Measurements from ENCODE around the gene INPP5D.
A peak's percentile ranks its signal among the peaks of the same experiment; 100 is the strongest.

Gene INPP5D

GRCh38 chr2:233233618-233234230 is 173.6 kb downstream of the INPP5D start:
- no peak for DNase-seq

DNA sequence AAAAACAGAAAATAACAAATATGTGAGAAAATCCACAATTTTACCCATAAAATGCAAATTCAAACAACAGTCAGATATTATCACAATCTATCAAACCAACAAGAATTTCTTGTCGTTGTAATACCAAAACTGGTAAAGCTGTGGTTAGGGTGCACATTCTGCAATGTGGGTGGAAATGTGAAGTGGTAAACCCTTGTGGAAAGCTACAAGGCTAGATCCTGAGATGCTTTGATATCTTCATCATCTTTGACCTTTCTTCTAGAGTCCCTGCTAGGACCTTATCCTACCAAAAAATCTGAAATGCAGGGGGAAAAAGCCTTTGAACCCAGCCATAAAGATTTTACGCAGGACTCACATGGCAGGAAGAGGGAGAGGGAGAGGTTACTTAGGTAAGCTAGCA is 174.1 kb downstream of the INPP5D start:
- no peak for DNase-seq

GRCh38 chr2:233234996-233235395 is 174.9 kb downstream of the INPP5D start:
- DNase-seq, result no peak

- no peak for DNase-seq
Observed at GRCh38 chr2:233235977-233236376, 175.8 kb downstream of the INPP5D start.

DNA sequence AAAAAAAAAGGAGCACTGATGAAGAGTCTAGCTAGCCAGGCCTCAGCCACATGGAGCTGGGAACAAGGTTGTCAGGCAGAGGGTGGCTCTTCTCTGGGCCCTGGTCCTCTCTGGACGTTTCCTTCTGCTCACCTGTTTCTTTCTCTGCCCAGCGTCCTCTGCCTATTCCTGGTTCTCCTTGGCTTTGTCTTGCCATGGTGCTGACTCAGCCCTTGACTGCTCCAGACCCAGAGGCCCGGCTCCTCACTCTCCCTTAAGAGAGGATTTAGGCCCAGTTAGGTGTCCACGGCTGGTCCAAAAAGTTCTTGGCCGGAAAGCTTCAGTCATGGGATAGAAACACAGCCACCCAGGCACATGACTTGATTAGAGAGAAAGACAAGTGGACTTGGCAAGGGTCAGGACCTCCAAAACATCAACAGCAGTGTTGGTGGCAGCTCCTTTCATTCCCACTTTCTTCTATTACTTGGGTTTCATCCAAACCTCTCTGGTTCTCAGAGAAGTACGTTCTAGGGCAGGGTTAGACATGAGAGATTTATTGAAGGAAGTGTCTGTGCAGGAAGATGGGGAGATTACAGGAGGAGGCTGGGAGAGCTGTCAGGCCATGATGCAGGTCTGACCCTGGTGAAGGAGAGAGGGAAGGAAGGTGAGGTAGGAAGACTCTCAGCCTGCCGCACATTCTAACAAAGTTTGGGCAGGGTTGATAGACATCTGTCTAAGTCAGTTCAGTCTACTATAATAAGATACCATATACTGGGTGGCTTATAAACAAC is 176.9 kb downstream of the INPP5D start:
- no peak for DNase-seq

- DNase-seq, result no peak
Observed at GRCh38 chr2:233240897-233241296, 180.8 kb downstream of the INPP5D start.

GRCh38 chr2:233241803-233242202 is 181.7 kb downstream of the INPP5D start:
- no peak for DNase-seq

DNA sequence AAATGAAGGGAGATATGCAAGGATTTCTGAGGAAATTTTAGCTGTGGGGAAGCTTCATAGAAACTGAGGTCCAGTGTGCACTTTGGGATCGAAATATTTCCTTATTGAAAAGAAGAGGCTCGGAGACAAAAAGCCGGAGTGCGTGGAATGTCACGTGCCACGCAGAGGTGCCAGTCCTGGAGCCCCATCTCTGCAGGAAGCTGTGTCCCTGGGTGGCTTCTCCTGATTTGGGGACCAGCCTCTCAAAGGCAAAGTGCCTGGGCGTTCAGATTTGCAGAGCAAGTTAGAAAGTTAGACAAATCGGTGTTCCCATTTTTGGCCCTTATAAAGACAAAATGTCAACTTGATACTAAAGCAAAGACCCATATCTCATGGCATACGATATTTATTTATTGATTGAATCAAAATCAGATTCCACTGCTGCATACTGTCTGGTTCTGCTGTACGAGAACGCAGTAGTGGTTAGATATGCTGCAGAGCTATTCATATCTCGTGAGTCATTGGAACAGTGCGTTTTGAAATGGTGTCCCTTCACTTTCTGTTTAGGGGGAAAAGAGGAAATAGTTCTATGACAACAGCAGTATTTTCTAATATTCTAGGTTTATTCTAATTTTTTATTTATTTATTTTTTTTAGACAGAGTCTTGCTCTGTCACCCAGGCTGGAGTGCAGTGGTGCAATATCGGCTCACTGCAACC is 182.2 kb downstream of the INPP5D start:
- DNase-seq, result peak in 1 of 58 donors; percentile 18

DNA sequence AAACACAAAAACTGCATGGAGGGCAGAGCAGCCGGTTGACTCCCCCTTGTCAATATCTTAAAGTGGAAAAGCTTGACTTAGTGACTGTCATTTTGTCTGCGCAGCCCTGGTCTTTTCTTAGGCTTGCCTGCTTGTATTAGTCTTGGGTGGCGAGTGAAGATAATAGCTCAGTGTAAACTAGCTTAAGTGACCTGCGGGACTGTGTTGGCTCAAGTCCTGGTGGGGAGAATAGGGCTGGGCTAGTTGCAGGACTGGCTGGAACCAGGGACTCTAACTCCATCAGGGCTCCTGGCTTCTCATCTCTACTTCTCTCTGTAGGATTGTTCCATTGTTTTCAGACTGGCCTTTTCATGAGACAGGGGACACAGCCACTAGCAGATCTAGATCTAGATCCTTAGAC is 183.2 kb downstream of the INPP5D start:
- DNase-seq, result no peak

DNA sequence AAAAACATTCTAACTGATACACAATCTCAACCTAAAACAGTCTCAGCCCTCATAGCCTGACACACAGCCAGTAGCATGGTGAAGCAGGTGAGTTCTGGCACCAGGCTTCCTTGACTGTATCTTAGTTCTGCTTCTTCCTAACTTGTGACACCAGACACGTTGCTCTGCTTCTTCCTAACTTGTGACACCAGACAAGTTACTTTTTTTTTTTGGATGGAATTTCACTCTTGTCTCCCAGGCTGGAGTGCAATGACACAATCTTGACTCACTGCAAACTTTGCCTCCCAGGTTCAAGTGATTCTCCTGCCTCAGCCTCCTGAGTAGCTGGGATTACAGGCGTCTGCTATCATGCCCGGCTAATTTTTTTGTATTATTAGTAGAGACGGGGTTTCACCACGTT is 184.7 kb downstream of the INPP5D start:
- no peak for DNase-seq

DNA sequence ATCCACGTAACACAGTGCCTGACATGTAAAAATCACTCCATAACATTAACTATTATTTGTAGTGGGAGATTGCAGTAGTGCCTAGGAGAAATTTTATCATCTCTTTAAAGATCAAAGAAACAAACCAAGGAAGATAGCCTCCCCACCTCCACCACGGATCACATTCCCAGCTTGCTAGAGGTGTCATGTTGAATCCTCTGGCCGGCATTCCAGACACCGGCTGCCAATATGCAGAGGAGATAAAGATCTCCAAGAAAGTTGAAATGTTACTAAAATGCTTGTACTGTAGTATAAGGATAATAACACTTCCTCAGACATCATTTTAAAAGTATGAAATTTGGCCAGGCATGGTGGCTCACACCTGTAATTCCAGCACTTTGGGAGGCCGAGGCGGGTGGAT is 185.3 kb downstream of the INPP5D start:
- no peak for DNase-seq

GRCh38 chr2:233247116-233247515 is 187.0 kb downstream of the INPP5D start:
- DNase-seq, result no peak

DNA sequence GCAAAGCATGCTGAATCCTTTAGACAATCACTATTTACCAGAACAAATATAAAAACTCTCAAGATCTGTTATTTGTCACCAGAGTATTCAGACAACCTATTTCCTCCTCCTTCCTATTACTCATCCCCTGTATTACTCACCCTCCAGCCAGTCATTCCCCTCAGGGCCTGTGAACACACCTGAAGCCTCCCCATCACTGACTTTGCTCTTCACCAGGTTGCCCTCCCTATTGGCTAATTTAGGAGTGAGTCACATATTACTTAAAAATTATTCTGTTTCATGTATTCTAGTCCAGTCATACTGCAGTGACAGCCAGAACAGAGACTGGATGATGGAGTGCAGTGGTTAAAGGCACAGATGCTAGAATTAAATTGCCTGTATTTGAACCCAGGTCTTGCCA is 187.6 kb downstream of the INPP5D start:
- DNase-seq, result peak in 1 of 58 donors; percentile 9

DNA sequence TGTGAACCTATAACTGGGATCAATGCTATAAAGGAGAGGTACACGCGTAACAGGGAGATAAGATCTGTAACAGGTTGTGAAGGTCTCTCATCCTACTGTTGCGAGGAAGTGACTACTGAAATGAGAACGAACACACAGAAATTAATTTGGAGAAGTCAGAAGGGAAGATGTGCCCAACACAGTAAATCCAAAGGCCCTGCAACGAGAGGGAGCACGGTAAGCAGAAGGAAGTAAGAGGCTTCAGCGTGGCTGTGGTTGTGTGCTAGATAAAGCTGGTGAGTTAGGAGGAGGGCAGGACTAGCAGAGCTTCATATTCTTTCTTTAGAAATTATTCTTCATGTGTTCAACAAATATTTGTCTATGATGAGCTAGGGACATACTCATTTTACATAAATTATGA is 188.9 kb downstream of the INPP5D start:
- no peak for DNase-seq

GRCh38 chr2:233250568-233250967 is 190.4 kb downstream of the INPP5D start:
- DNase-seq, result no peak

DNA sequence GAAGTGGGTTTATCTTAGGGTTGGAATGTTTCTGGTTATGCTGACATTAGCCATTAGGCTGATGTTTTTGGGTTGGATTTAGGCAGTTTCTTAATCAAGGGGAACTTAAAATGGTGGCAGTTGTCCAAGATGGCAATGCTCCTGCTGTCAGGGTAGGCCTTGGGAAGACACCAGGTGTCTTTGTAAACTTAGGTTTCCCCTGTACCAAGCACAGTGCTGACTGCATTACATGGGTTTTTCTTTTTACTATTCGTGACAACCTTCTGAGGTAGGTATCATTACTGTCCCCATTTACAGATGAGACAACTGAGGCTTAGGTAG is 190.8 kb downstream of the INPP5D start:
- DNase-seq, result no peak

DNA sequence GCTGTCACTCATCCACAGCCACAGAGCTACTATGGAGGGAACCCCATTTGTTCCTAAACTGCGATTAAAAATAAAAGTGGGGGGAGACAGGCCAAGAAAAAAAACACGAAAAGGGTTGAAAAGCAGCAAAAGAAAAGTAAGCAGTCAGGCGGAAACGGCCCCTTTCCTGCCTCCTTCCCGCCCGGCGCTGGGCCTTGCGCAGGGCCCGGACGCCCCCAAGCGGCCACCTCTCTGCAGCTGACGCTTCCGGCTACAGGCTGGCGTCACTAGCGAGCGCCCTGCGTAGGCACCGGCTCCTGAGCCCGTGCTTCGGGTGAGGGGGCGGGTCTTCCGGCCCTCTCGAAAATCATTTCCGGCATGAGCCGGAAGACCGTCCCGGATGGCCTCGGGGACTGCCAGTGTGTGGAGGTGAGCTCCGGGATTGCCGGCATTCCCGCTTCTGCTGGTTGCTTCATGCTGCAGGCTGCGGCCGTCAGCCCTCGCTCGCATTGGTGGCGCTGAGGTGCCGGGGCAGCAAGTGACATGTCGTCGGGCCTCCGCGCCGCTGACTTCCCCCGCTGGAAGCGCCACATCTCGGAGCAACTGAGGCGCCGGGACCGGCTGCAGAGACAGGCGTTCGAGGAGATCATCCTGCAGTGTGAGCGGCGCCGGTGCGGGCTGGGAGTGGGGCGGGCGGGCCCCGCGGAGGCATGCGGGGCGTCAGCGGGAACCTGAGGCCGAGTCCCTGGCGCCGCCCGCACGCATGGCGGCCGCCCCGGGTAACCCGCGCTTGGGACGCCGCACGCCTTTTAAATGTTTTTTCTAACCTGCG is 191.4 kb downstream of the INPP5D start, which contains the start of gene ATG16L1:
Gene ATG16L1, plus strand, starts transcription at position 368 of the 811 bp plus-strand sequence. Its CDS starts 155 bp downstream, at position 523.
- peak; percentile 51 to 97 (median 94) for DNase-seq

DNA sequence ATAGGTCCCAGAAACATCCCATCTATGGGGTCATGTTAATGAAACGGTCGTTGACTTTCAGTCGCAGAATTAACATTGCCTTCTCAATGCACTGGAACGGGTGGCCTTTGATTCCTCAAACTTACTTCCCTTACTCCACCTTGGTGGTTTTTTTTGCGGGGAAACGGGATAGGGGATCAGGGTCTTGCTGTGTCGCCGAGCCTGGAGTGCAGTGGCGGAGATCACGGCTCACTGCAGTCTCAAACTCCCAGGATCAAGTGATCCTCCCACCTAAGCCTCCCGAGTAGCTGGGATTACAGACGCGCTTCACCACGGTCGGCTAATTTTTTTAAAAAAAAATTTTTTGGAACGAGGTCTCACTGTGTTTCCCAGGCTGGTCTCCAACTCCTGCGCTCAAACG is 192.1 kb downstream of the INPP5D start:
- DNase-seq, result no peak

DNA sequence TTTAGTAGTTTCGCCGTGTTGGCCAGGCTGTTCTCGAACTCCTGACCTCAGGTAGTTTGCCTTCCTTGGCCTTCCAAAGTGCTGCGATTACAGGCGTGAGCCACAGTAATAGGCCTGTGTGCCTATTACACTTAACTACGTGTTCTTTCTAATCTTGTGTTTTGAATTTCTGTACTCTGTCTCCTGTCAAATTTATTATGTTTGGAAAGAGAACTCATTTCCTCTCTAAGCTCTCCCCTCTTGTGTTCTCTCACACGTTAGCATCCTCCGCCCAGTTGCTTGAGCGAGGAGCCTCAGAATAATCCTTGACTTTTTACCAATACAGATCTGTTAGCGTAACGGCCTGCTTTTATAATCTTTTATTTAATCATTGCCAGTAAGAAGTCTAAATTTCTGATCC is 195.0 kb downstream of the INPP5D start:
- DNase-seq, result no peak

DNA sequence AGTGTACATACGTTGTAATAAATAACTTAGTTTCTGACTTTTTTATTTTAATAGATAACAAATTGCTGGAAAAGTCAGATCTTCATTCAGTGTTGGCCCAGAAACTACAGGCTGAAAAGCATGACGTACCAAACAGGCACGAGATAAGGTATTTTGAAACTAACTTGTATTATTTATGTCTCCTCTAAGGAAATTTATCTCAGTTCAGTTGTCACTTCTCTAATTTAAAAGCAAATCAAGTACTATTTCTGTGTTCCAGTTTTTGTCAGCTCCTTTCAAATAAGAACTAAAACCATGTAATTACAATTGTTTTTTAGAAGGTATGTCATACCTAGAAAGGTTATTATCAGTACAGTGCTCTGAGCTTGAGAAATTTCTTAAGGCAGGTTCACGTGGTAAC is 195.9 kb downstream of the INPP5D start:
- no peak for DNase-seq

All from anterior cingulate cortex (tissue), 58 donors.